Body of pancreas (tissue), 4 donors: ENCODE measurements around the gene MTCH1.

ENCODE experiments used
- CTCF ChIP-seq, 7 experiments: fragments of 450-650 bp in 4 of 7; fragments of 200-600 bp in 3 of 7; sonication (generic) in 3 of 7; IDR thresholded peaks; one replicate each; pipeline ENCODE4 v1.5.1; 2016 to 2019; ENCODE audit warnings: antibody characterized with exemption in 7 of 7
- POLR2A ChIP-seq, 3 donors: fragments of 450-650 bp; IDR thresholded peaks; one replicate each; pipeline ENCODE4 v1.6.1; 2016; ENCODE audit warnings: antibody characterized with exemption in 3 of 3, mild to moderate bottlenecking in 2 of 3

- TF ChIP-seq CTCF (IDR thresholded peaks at IDR 0.05): no peak
- no peak for TF ChIP-seq POLR2A (IDR thresholded peaks at IDR 0.05)
Measured at GRCh38 chr6:36929607-36930006, 56.4 kb downstream of the MTCH1 start.
